Caco-2 (cell line): ENCODE measurements around the gene GOLM1. TPM values are rescaled to one million over a fixed set of nuclear protein-coding genes. Genes with fewer than 3 reads are reported as not detected.

Experiments used
- BruUV-seq: library from RNA; stranded (reverse); fragments of 400-500 nt; replicated peaks from 2 replicates; lab custom pipeline; 2021; lab: Mats Ljungman, UMichigan
- CTCF ChIA-PET: fragments of 300-600 bp; sonication (Branson Sonifier 250); formaldehyde crosslinking; loops from one replicate; lab custom pipeline; 2022; ENCODE audit warnings: antibody characterized with exemption; lab: Charles Lee
- POLR2A ChIA-PET: fragments of 300-600 bp; sonication (Branson Sonifier 250); formaldehyde crosslinking; loops from one replicate; lab custom pipeline; 2022; ENCODE audit warnings: antibody characterized with exemption; lab: Charles Lee
- DNase-seq, 2 experiments: peaks; one replicate each; pipeline versions ENCODE4 v3.0.0 to v3.0.0-alpha.2; 2020 to 2022
- H3K27me3 ChIP-seq: replicated peaks from 2 replicates; pipeline ENCODE4 v1.6.0; 2011; ENCODE audit warnings: low read length; ENCODE audit not compliant: control insufficient read depth, insufficient read depth
- H3K36me3 ChIP-seq: 2 replicates; pipeline ENCODE4 v1.5.1; 2011; ENCODE audit warnings: low read length; ENCODE audit not compliant: control insufficient read depth, insufficient read depth
- H3K4me1 ChIP-seq: fragments of 250-450 bp; sonication (Bioruptor Pico); 2 replicates; pipeline ENCODE4 v1.5.1; 2020; ENCODE audit warnings: mild to moderate bottlenecking
- H3K4me3 ChIP-seq: 2 replicates; pipeline ENCODE4 v1.5.1; 2011; ENCODE audit warnings: low read depth, mild to moderate bottlenecking, control low read depth, low read length
- H3K9me3 ChIP-seq: fragments of 250-450 bp; sonication (Bioruptor Pico); 2 replicates; pipeline ENCODE4 v1.5.1; 2020; ENCODE audit warnings: mild to moderate bottlenecking, moderate library complexity
- H3K27ac Mint-ChIP-seq: one replicate; pipeline ENCODE4 v1.8.0; 2022; ENCODE audit warnings: mixed read lengths; ENCODE audit not compliant: unreplicated experiment
- H3K27me3 Mint-ChIP-seq: one replicate; pipeline ENCODE4 v1.8.0; 2022; ENCODE audit warnings: mixed read lengths; ENCODE audit not compliant: insufficient read depth, unreplicated experiment
- H3K36me3 Mint-ChIP-seq: one replicate; pipeline ENCODE4 v1.8.0; 2022; ENCODE audit warnings: mild to moderate bottlenecking, mixed read lengths; ENCODE audit not compliant: insufficient read depth, unreplicated experiment
- H3K4me1 Mint-ChIP-seq: one replicate; pipeline ENCODE4 v1.8.0; 2022; ENCODE audit warnings: low read depth, mixed read lengths; ENCODE audit not compliant: unreplicated experiment
- H3K4me3 Mint-ChIP-seq: one replicate; pipeline ENCODE4 v1.8.0; 2022; ENCODE audit warnings: mild to moderate bottlenecking, moderate library complexity, mixed read lengths; ENCODE audit not compliant: unreplicated experiment
- H3K9me3 Mint-ChIP-seq: one replicate; pipeline ENCODE4 v1.8.0; 2022; ENCODE audit warnings: mixed read lengths; ENCODE audit not compliant: unreplicated experiment
- intact Hi-C: fragments of 100-400 bp; cut with micrococcal nuclease; formaldehyde crosslinking; loops from one replicate; pipeline ENCODE4 v1.10.0; 2022; ENCODE audit not compliant: unreplicated experiment
- total RNA-seq: library from RNA; stranded (reverse); gene quantifications from 2 replicates; pipeline ENCODE4 v1.2.3, GENCODE V29; 2022
- TF ChIP-seq, protein P1 (sequence below), 2 experiments: fragments of 200-600 bp in 1 of 2; IDR thresholded peaks; 1 replicate in 1 of 2; 2 replicates in 1 of 2; pipeline versions ENCODE4 v1.5.1 to v1.8.0; 2011 to 2022; ENCODE audit warnings: antibody characterized with exemption in 1 of 2, control low read depth in 1 of 2, inconsistent platforms in 1 of 2, low read depth in 1 of 2, low read length in 1 of 2, mild to moderate bottlenecking in 1 of 2, moderate library complexity in 1 of 2; ENCODE audit not compliant: insufficient read depth in 1 of 2, severe bottlenecking in 1 of 2, unreplicated experiment in 1 of 2

The GOLM1 gene
- total RNA-seq, 1 experiment from 2014 or later = 53.6 TPM

DNA sequence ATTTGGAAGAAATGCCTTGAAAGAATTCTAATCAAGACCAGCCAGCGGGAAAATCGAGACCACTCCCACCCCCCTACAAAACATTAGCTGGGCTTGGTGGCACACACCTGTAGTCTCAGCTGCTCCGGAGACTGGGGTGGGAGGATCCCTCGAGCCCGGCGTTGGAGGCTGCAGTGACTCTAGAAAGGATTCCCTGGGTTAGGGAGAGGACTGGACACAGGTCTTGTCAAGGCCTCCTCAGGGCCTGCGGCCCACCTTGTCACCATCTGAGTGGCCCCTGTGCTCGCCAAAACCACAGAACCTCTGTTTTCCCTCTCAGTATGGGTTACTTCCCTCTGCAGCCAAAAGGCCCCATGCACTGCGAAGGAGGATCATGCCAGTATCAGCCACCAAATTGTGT is 16.5 kb upstream of the GOLM1 start:
- no peaks in the 10 kb centered on the region for H3K27me3 Mint-ChIP-seq
- POLR2A ChIA-PET = no interaction called here
- BruUV-seq = no TSS peak

DNA sequence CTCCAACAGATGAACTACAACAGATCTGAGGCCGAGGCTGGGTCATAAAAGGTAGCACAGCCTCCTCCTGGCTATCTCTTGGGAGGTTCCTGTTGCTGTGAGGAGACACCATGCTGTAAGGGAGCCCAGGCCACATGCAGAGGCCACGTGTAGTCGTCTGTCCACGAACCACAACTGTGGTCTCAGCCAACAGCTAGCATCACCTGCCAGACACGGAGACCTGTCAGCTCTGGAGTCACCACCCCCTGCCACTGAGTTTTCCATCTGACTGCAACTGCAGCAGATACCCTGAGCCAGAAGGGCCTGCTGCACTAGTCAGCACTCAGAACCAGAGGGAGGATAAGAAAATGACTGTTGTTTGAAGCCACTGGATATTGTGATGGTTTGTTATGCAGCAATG is 12.7 kb upstream of the GOLM1 start:
- ChIA-PET CTCF (no interaction called here), POLR2A (interaction anchor here (0.5 kb wide), 1 partner anchor 12 kb away, joined by 6 read pairs; no protein-coding TSS in a partner anchor)
- Histone ChIP-seq H3K27me3 (no peaks in the 10 kb centered on the region), H3K4me3 (no peak overlapping the region), H3K4me1 (no peaks in the 10 kb centered on the region), H3K9me3 (no peaks in the 10 kb centered on the region), H3K36me3 (no peaks in the 10 kb centered on the region)
- no peaks in the 10 kb centered on the region for H3K27me3 Mint-ChIP-seq
- H3K4me3 Mint-ChIP-seq = no peak overlapping the region
- no peaks in the 10 kb centered on the region for H3K4me1 Mint-ChIP-seq
- no peak for DNase-seq
- TF ChIP-seq, protein P1, sequence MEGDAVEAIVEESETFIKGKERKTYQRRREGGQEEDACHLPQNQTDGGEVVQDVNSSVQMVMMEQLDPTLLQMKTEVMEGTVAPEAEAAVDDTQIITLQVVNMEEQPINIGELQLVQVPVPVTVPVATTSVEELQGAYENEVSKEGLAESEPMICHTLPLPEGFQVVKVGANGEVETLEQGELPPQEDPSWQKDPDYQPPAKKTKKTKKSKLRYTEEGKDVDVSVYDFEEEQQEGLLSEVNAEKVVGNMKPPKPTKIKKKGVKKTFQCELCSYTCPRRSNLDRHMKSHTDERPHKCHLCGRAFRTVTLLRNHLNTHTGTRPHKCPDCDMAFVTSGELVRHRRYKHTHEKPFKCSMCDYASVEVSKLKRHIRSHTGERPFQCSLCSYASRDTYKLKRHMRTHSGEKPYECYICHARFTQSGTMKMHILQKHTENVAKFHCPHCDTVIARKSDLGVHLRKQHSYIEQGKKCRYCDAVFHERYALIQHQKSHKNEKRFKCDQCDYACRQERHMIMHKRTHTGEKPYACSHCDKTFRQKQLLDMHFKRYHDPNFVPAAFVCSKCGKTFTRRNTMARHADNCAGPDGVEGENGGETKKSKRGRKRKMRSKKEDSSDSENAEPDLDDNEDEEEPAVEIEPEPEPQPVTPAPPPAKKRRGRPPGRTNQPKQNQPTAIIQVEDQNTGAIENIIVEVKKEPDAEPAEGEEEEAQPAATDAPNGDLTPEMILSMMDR (IDR thresholded peaks at IDR 0.05; ENCODE audit: insufficient read depth in 1 of 2, low read depth in 1 of 2, low read length in 1 of 2, severe bottlenecking in 1 of 2, unreplicated experiment in 1 of 2) = no peak
- H3K9me3 Mint-ChIP-seq = no peaks in the 10 kb centered on the region
- no TSS peak for BruUV-seq
- no peak overlapping the region for H3K27ac Mint-ChIP-seq
- no peaks in the 10 kb centered on the region for H3K36me3 Mint-ChIP-seq
- intact Hi-C loops = no loop called here

More for the DNA sequence above, 16.5 kb upstream of the GOLM1 start:
- TF ChIP-seq, protein P1 (IDR thresholded peaks at IDR 0.05; ENCODE audit: insufficient read depth in 1 of 2, low read depth in 1 of 2, low read length in 1 of 2, severe bottlenecking in 1 of 2, unreplicated experiment in 1 of 2) = no peak
- H3K4me3 Mint-ChIP-seq = no peak overlapping the region
- H3K4me1 Mint-ChIP-seq = no peaks in the 10 kb centered on the region
- Histone ChIP-seq H3K27me3 (no peaks in the 10 kb centered on the region), H3K4me3 (no peak overlapping the region), H3K36me3 (no peaks in the 10 kb centered on the region), H3K4me1 (no peaks in the 10 kb centered on the region), H3K9me3 (no peaks in the 10 kb centered on the region)
- H3K36me3 Mint-ChIP-seq = no peaks in the 10 kb centered on the region
- no peak for DNase-seq
- no peak overlapping the region for H3K27ac Mint-ChIP-seq
- intact Hi-C loops = no loop called here
- H3K9me3 Mint-ChIP-seq = no peaks in the 10 kb centered on the region
- CTCF ChIA-PET = no interaction called here

DNA sequence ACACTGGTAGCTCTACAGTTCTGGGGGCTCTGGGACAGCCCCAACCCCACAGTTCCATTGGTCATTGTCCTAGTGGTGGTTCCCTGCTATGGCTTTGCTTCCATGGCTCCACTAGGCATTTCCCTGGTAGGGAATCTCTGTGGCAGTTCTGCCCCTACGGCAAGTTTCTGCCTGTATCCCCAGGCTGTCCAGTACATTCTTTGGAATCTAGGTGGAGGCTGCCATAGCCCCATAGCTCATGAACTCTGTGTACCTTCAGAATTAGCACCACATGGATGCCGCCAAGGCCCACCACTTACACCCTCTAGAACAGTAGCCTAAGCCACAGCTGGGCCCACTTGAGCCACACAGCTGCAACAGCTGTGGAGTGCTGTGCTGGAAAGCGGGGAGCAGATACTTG is 3.3 kb upstream of the GOLM1 start:
- intact Hi-C loops = no loop called here
- no peaks in the 10 kb centered on the region for H3K36me3 Mint-ChIP-seq
- no peaks in the 10 kb centered on the region for H3K9me3 Mint-ChIP-seq
- BruUV-seq = no TSS peak
- no peak for DNase-seq
- ChIA-PET POLR2A (no interaction called here), CTCF (no interaction called here)
- TF ChIP-seq, protein P1 (IDR thresholded peaks at IDR 0.05; ENCODE audit: insufficient read depth in 1 of 2, low read depth in 1 of 2, low read length in 1 of 2, severe bottlenecking in 1 of 2, unreplicated experiment in 1 of 2) = no peak
- H3K4me3 Mint-ChIP-seq = no peak overlapping the region
- H3K36me3 ChIP-seq = no peaks in the 10 kb centered on the region
- H3K27ac Mint-ChIP-seq = no peak overlapping the region
- peaks cover 4% of the 10 kb centered on the region for H3K4me1 Mint-ChIP-seq
- no peaks in the 10 kb centered on the region for H3K27me3 ChIP-seq
- no peaks in the 10 kb centered on the region for H3K27me3 Mint-ChIP-seq
- H3K9me3 ChIP-seq = no peaks in the 10 kb centered on the region
- H3K4me1 ChIP-seq = no peaks in the 10 kb centered on the region
- H3K4me3 ChIP-seq = no peak overlapping the region
